HCT116 (cell line): Measurements from ENCODE around the gene GPRIN2.

Experiments used
- EZH2phosphoT487 ChIP-seq: fragments of 200-600 bp; IDR thresholded peaks from 2 replicates; pipeline ENCODE4 v1.6.1; 2018; ENCODE audit warnings: antibody characterized with exemption, borderline replicate concordance
- JUND ChIP-seq: IDR thresholded peaks from 2 replicates; pipeline ENCODE4 v1.6.1; 2012
- SP1 ChIP-seq: IDR thresholded peaks from 2 replicates; pipeline ENCODE4 v1.6.1; 2012; ENCODE audit warnings: low read depth
- TCF7L2 ChIP-seq: IDR thresholded peaks from 2 replicates; pipeline ENCODE4 v1.7.0; 2011; ENCODE audit warnings: borderline replicate concordance, inconsistent platforms; ENCODE audit not compliant: insufficient read depth, insufficient read length; ENCODE audit errors: extremely low read depth
- ZFX ChIP-seq: fragments of 450-650 bp; IDR thresholded peaks from 2 replicates; pipeline ENCODE4 v1.6.1; 2017
- TF ChIP-seq, protein P1 (sequence below), 3 experiments: fragments of 200-600 bp in 1 of 3; sonication (generic) in 1 of 3; IDR thresholded peaks in 2 of 3; conservative IDR thresholded peaks in 1 of 3; 2 replicates each; pipeline ENCODE4 v1.5.1; 2012 to 2017; ENCODE audit warnings: low read depth in 2 of 3, low read length in 2 of 3, antibody characterized with exemption in 1 of 3, borderline replicate concordance in 1 of 3, control low read depth in 1 of 3, mild to moderate bottlenecking in 1 of 3, mixed read lengths in 1 of 3, mixed run types in 1 of 3, moderate library complexity in 1 of 3; ENCODE audit not compliant: insufficient read depth in 1 of 3
- TF ChIP-seq, protein P2 (sequence below): IDR thresholded peaks from 2 replicates; pipeline ENCODE4 v1.6.1; 2011; ENCODE audit warnings: mild to moderate bottlenecking, low read length, moderate library complexity; ENCODE audit not compliant: insufficient replicate concordance; ENCODE audit errors: extremely low read depth
- TF ChIP-seq, protein P3 (sequence below): IDR thresholded peaks from 2 replicates; pipeline ENCODE4 v1.6.1; 2012

DNA sequence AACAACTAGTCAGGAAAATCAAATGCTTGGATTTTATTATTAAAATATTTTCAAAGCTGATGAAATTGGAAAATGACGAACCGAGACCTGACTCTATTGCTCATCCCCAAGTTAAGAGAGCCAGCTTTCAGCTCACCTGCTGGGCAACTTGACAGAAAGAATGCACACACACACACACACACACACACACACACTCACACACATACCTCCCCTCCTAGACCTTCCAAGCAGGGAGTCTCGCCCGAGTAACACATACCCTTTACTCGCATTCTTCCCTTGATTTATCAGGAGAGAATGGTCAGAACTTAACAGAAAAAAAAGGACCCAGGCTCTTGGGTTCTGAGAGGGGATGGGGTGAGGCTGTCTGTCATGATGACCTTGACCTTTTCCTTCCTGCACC, 19.1 kb downstream of the GPRIN2 start:
- TF ChIP-seq ZFX, result no peak
- TF ChIP-seq, protein P1, sequence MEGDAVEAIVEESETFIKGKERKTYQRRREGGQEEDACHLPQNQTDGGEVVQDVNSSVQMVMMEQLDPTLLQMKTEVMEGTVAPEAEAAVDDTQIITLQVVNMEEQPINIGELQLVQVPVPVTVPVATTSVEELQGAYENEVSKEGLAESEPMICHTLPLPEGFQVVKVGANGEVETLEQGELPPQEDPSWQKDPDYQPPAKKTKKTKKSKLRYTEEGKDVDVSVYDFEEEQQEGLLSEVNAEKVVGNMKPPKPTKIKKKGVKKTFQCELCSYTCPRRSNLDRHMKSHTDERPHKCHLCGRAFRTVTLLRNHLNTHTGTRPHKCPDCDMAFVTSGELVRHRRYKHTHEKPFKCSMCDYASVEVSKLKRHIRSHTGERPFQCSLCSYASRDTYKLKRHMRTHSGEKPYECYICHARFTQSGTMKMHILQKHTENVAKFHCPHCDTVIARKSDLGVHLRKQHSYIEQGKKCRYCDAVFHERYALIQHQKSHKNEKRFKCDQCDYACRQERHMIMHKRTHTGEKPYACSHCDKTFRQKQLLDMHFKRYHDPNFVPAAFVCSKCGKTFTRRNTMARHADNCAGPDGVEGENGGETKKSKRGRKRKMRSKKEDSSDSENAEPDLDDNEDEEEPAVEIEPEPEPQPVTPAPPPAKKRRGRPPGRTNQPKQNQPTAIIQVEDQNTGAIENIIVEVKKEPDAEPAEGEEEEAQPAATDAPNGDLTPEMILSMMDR (IDR thresholded peaks at IDR 0.05 in 2 of 3, conservative IDR thresholded peaks at IDR 0.05 in 1 of 3; ENCODE audit: borderline replicate concordance in 1 of 3, insufficient read depth in 1 of 3, low read depth in 2 of 3, low read length in 2 of 3), result no peak
- TF ChIP-seq JUND, result no peak
- TF ChIP-seq SP1, result no peak
- no peak for TF ChIP-seq EZH2phosphoT487
- TF ChIP-seq, protein P2, sequence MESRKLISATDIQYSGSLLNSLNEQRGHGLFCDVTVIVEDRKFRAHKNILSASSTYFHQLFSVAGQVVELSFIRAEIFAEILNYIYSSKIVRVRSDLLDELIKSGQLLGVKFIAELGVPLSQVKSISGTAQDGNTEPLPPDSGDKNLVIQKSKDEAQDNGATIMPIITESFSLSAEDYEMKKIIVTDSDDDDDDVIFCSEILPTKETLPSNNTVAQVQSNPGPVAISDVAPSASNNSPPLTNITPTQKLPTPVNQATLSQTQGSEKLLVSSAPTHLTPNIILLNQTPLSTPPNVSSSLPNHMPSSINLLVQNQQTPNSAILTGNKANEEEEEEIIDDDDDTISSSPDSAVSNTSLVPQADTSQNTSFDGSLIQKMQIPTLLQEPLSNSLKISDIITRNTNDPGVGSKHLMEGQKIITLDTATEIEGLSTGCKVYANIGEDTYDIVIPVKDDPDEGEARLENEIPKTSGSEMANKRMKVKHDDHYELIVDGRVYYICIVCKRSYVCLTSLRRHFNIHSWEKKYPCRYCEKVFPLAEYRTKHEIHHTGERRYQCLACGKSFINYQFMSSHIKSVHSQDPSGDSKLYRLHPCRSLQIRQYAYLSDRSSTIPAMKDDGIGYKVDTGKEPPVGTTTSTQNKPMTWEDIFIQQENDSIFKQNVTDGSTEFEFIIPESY, result no peak
- TF ChIP-seq, protein P3, sequence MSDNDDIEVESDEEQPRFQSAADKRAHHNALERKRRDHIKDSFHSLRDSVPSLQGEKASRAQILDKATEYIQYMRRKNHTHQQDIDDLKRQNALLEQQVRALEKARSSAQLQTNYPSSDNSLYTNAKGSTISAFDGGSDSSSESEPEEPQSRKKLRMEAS, result no peak
- TF ChIP-seq TCF7L2, result no peak
